ENCODE measurements around the gene RNF126.

GRCh38 chr19:688992-689391 is 26.0 kb upstream of the RNF126 start:
- TF ChIP-seq CTCF (IDR thresholded peaks at IDR 0.05), result no peak
- TF ChIP-seq POLR2A (IDR thresholded peaks at IDR 0.05), result no peak
